Suppressor macrophage (primary cell): ENCODE measurements around the gene KCNN1.
A peak's percentile ranks its signal among the peaks of the same experiment; 100 is the strongest.
"Not testable (repeated sequence)": the region's sequence is repeated elsewhere in the genome, so short reads cannot be mapped to it uniquely, and the experiment has no call there.

Source experiments
- DNase-seq, 4 experiments: peaks; one replicate each; pipeline ENCODE4 v3.0.0-alpha.2; 2020 to 2022

KCNN1 gene

GRCh38 chr19:18001777-18002345 is 35.0 kb downstream of the KCNN1 start:
- peak; percentile 44 to 64 (median 54) for DNase-seq

- DNase-seq, result peak; percentile 79 to 91 (median 89)
Observed at GRCh38 chr19:18002347-18002850, 35.5 kb downstream of the KCNN1 start.

GRCh38 chr19:18005750-18006149 is 38.8 kb downstream of the KCNN1 start:
- not testable (repeated sequence) for DNase-seq

GRCh38 chr19:18007044-18007916 is 40.4 kb downstream of the KCNN1 start:
- peak; percentile 89 to 94 (median 94) for DNase-seq

GRCh38 chr19:18007917-18008673 is 41.2 kb downstream of the KCNN1 start, which contains the start of gene ARRDC2:
Gene ARRDC2 (plus strand): TSS chr19:18008170. CDS start chr19:18008311, 141 bp downstream.
- DNase-seq, result peak; percentile 94 to 97 (median 96)

GRCh38 chr19:18008814-18009213 is 41.9 kb downstream of the KCNN1 start:
- no peak for DNase-seq

- DNase-seq, result peak; percentile 41 to 69 (median 63)
Observed at GRCh38 chr19:18009412-18010066, 42.6 kb downstream of the KCNN1 start.

- DNase-seq, result no peak
Observed at GRCh38 chr19:18010149-18010548, 43.2 kb downstream of the KCNN1 start.

GRCh38 chr19:18013210-18014111 is 46.6 kb downstream of the KCNN1 start:
- DNase-seq, result peak in 1 of 4 experiments; percentile 9

- no peak for DNase-seq
Observed at GRCh38 chr19:18014197-18014596, 47.3 kb downstream of the KCNN1 start.

- DNase-seq, result no peak
Observed at GRCh38 chr19:18016209-18016910, 49.5 kb downstream of the KCNN1 start.

- DNase-seq, result peak; percentile 64 to 80 (median 73)
Observed at GRCh38 chr19:18017275-18018083, 50.6 kb downstream of the KCNN1 start.

GRCh38 chr19:18020212-18021085 is 53.5 kb downstream of the KCNN1 start:
- DNase-seq, result peak in 3 of 4 experiments; percentile 62 to 79 (median 64)

GRCh38 chr19:18021121-18021755 is 54.3 kb downstream of the KCNN1 start:
- DNase-seq, result peak; percentile 93 to 96 (median 94)

- peak; percentile 96 to 98 (median 98) for DNase-seq
Observed at GRCh38 chr19:18023622-18024251, 56.8 kb downstream of the KCNN1 start.

GRCh38 chr19:18027151-18027550 is 60.2 kb downstream of the KCNN1 start:
- no peak for DNase-seq

GRCh38 chr19:18029617-18030338 is 62.9 kb downstream of the KCNN1 start:
- peak in 1 of 4 experiments; percentile 43 for DNase-seq
